Thoracic aorta (tissue), 2 donors: ENCODE data around the gene BTN3A1. TPM values are rescaled to one million over a fixed set of nuclear protein-coding genes. Genes with fewer than 3 reads are reported as not detected.
A peak's percentile ranks its signal among the peaks of the same experiment; 100 is the strongest.
"Not testable (repeated sequence)": the region's sequence is repeated elsewhere in the genome, so short reads cannot be mapped to it uniquely, and the experiment has no call there.

Source experiments
- ATAC-seq: fragments of 150-250 bp; one replicate; pipeline ENCODE4 v1.8.0; 2017; ENCODE audit warnings: low read depth; ENCODE audit not compliant: insufficient number of reproducible peaks, low FRiP score
- DNase-seq: peaks from one replicate; pipeline ENCODE4 v3.0.0-alpha.2; 2020; ENCODE audit warnings: low spot score
- H3K27ac ChIP-seq, 2 donors: fragments of 200-600 bp; sonication (generic); 1 replicate in 1 of 2; 2 replicates in 1 of 2; pipeline ENCODE4 v1.5.1; 2016; ENCODE audit warnings: mild to moderate bottlenecking in 2 of 2, moderate library complexity in 2 of 2
- H3K27me3 ChIP-seq: fragments of 200-600 bp; sonication (generic); replicated peaks from 2 replicates; pipeline ENCODE4 v1.6.0; 2016; ENCODE audit warnings: mild to moderate bottlenecking; ENCODE audit not compliant: insufficient read depth
- H3K36me3 ChIP-seq: fragments of 200-600 bp; sonication (generic); one replicate; pipeline ENCODE4 v1.5.1; 2016
- H3K4me1 ChIP-seq, 2 donors: fragments of 200-600 bp; sonication (generic); 1 replicate in 1 of 2; 2 replicates in 1 of 2; pipeline versions ENCODE4 v1.5.1 to v1.6.0; 2016; ENCODE audit warnings: low read depth in 2 of 2, mild to moderate bottlenecking in 1 of 2; ENCODE audit not compliant: control insufficient read depth in 1 of 2
- H3K4me3 ChIP-seq: fragments of 200-600 bp; sonication (generic); 2 replicates; pipeline ENCODE4 v1.5.1; 2016; ENCODE audit warnings: mild to moderate bottlenecking
- H3K9me3 ChIP-seq: fragments of 200-600 bp; sonication (generic); 2 replicates; pipeline ENCODE4 v1.5.1; 2016
- total RNA-seq, 2 donors: library from RNA; depleted of rRNA; stranded (reverse); fragments of >200 nt; gene quantifications; one replicate each; pipeline versions ENCODE4 v1.1.0 to v1.2.3, GENCODE V29; 2016
- TF ChIP-seq, protein P1 (sequence below): fragments of 200-600 bp; sonication (generic); IDR thresholded peaks from one replicate; pipeline ENCODE4 v1.5.1; 2019; ENCODE audit warnings: antibody characterized with exemption

The BTN3A1 gene
- total RNA-seq, result 10 to 100 TPM; 11.9 to 13.5 TPM

DNA sequence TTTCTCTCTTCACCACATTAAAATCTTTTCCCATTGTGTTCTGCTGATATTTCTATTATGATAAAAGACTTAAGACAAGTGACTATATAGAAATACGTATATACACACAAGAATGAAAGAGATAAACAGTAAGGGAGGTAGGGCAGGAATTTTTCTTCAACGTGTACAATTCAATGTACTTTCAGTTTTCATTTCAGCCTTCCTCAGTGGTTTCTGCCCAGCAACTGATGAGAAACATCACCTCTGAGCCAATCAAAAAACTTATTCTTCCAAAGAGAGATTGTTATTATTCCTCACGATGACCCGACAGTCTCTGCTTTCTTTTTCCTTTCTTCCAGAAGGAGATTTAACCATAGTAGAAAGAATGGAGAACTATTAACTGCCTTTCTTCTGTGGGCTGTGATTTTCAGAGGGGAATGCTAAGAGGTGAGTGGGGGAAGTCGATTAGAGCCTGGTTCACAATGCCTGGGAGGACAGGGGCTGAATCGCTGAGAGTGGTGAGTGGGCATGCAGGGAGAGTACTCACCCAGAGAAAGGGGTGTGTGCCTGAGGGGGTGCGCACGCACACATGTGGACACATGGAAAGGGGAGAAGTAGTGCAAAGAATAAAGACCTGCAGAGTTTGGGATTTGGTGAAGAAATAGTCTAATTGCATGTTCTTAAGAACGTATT, at the start of gene BTN3A1:
TSS of gene BTN3A1 (plus strand) at position 289 of the 672 bp plus-strand sequence. CDS start 3,289 bp downstream, outside the sequence.
- Histone ChIP-seq H3K27me3 (no peaks in the 10 kb centered on the region), H3K4me3 (peak within 1 kb of the TSS; percentile 75), H3K27ac (peak within 1 kb of the TSS; percentile 49 to 55), H3K4me1 (peaks cover 0 to 13% of the 10 kb centered on the region in 2 donors), H3K36me3 (no peaks in the 10 kb centered on the region), H3K9me3 (no peaks in the 10 kb centered on the region)
- DNase-seq (peak; percentile 30), ATAC-seq (peak; percentile 97)
- TF ChIP-seq, protein P1, sequence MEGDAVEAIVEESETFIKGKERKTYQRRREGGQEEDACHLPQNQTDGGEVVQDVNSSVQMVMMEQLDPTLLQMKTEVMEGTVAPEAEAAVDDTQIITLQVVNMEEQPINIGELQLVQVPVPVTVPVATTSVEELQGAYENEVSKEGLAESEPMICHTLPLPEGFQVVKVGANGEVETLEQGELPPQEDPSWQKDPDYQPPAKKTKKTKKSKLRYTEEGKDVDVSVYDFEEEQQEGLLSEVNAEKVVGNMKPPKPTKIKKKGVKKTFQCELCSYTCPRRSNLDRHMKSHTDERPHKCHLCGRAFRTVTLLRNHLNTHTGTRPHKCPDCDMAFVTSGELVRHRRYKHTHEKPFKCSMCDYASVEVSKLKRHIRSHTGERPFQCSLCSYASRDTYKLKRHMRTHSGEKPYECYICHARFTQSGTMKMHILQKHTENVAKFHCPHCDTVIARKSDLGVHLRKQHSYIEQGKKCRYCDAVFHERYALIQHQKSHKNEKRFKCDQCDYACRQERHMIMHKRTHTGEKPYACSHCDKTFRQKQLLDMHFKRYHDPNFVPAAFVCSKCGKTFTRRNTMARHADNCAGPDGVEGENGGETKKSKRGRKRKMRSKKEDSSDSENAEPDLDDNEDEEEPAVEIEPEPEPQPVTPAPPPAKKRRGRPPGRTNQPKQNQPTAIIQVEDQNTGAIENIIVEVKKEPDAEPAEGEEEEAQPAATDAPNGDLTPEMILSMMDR, result no peak

DNA sequence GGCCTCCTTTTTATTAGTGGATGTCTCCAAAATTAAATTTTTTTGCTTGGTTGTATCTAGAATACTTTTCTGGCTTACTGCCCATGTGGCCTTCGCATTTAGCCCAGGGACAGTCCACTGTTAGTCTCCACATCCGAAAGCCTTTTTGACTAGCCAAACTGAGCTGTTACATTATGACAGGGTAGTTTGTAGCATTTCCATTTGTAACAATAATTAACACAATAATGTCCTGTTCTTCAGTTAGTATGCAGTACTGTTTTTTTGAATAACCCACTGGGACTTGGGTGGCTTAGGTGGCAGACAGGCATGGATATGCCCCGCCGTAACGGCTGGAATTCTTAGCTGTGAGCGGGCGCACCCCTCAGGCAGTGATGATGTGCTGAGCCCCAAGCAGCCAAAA, 49.8 kb upstream of the BTN3A1 start:
- Histone ChIP-seq H3K9me3 (no peaks in the 10 kb centered on the region), H3K4me3 (no peak overlapping the region), H3K4me1 (no peaks in the 10 kb centered on the region), H3K36me3 (no peaks in the 10 kb centered on the region), H3K27ac (no peak overlapping the region), H3K27me3 (no peaks in the 10 kb centered on the region)
- no peak for ATAC-seq
- DNase-seq, result no peak
- TF ChIP-seq, protein P1, result no peak

DNA sequence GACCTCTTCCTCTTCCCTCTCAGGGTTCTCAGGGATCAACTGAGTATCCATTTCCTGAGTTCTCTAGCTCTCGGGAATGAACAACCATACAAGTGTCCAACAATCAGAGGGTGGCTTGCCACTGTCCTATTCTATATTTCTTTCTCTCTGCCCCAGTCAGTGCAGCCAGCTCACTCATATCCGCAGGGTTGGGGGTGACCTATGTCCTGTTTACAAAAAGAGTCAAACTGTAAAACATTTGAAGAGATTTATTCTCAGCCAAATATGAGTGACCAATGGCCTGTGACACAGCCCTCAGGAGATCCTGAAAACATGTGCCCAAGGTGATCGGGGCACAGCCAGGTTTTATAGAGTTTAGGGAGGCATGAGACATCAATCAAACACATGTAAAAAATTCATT, 47.9 kb upstream of the BTN3A1 start:
- no peaks in the 10 kb centered on the region for H3K9me3 ChIP-seq
- no peak overlapping the region for H3K27ac ChIP-seq
- TF ChIP-seq, protein P1, result no peak
- H3K27me3 ChIP-seq, result no peaks in the 10 kb centered on the region
- H3K36me3 ChIP-seq, result no peaks in the 10 kb centered on the region
- H3K4me3 ChIP-seq, result no peak overlapping the region
- no peak for DNase-seq
- H3K4me1 ChIP-seq, result no peaks in the 10 kb centered on the region
- ATAC-seq, result no peak

DNA sequence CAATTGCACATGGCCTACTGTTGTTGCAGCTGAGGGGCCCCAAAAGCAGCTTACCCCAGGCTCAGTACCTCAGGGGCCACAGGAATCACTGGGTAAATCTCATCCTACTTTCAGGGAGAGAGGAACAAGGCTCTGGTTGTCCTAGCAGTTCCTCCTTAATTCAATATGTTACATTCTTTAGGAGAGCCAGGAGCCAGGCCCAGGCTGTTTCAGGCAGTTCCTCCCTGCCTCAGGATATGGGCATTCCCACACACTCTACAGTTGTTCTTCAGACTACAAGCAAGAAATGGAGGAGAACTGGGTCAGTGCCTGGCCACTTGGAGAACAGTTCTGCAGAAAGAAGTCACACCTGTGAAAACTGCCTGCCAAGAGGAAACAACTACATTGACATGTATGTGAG, 46.7 kb upstream of the BTN3A1 start:
- Histone ChIP-seq H3K27ac (no peak overlapping the region), H3K36me3 (no peaks in the 10 kb centered on the region), H3K9me3 (no peaks in the 10 kb centered on the region), H3K4me1 (no peaks in the 10 kb centered on the region), H3K4me3 (no peak overlapping the region), H3K27me3 (no peaks in the 10 kb centered on the region)
- TF ChIP-seq, protein P1, result no peak
- ATAC-seq, result no peak
- DNase-seq, result no peak

DNA sequence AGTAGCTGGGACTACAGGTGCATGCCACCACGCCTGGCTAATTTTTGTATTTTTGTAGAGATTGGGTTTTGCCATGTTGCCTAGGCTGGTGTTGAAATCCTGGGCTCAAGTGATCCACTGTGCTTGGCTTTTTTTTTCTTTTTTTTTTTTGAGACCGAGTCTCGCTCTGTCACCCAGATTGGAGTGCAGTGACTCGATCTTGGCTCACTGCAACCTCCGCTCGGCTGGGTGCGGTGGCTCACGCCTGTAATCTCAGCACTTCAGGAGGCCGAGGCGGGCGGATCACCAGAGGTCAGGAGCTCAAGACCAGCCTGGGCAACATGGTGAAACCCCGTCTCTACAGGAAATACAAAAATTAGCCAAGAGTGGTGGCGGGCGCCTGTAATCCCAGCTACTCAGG, 44.5 kb upstream of the BTN3A1 start:
- H3K27me3 ChIP-seq, H3K36me3 ChIP-seq, H3K9me3 ChIP-seq, H3K27ac ChIP-seq, DNase-seq, H3K4me3 ChIP-seq, H3K4me1 ChIP-seq, ATAC-seq: not testable (repeated sequence)

DNA sequence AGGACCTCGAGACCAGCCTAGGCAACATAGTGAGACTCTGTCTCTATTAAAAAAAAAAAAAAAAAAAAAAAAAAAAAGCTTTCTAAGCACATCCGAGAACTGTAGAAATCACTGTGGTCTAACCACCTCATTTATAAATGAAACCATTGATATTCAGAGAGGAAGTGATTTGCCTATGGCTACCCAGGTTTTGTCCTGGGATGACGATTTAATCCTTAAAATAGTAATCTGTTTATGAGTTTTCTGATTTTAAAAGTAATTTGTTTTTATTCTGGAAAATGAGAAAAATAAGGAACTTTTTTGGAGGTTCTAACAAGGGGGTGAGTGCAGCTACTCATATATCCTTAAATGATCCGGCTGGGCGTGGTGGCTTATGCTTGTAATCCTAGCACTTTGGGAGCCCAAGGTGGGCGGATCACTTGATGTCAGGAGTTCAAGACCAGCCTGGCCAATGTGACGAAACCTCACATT, 43.5 kb upstream of the BTN3A1 start:
- DNase-seq (no peak), ATAC-seq (no peak)
- Histone ChIP-seq H3K4me3 (no peak overlapping the region), H3K27me3 (no peaks in the 10 kb centered on the region), H3K9me3 (no peaks in the 10 kb centered on the region), H3K36me3 (no peaks in the 10 kb centered on the region), H3K27ac (no peak overlapping the region), H3K4me1 (no peaks in the 10 kb centered on the region)
- TF ChIP-seq, protein P1, result no peak
